ENCODE results near the gene VWA5B2.
A peak's percentile ranks its signal among the peaks of the same experiment; 100 is the strongest.

Gene VWA5B2

GRCh38 chr3:184218814-184219213 lies 10.6 kb upstream of the VWA5B2 start:
- intact Hi-C loops (cut with DNase I): no loop called here
- no peak for DNase-seq

DNA sequence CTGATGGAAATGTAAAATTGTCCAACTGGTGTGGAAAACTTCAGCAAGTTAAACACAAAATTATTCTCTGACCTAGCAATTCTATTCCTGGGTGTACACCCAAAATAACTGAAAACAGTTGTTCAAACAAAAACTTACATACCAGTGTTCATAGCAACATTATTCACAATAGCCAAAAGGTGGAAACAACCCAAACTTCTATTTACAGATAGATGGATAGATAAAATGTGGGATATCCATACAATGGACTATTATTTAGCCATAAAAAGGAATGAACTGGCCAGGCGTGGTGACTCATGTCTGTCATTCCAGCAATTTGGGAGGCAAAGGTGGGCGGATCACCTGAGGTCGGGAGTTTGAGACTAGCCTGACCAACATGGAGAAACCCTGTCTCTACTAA lies 6.9 kb upstream of the VWA5B2 start:
- DNase-seq: no peak
- intact Hi-C loops (cut with DNase I): no loop called here

GRCh38 chr3:184223946-184224345 lies 5.4 kb upstream of the VWA5B2 start:
- intact Hi-C loops (cut with DNase I): no loop called here
- DNase-seq: no peak

GRCh38 chr3:184227481-184227935 lies 1.9 kb upstream of the VWA5B2 start:
- peak in 2 of 10 donors; percentile 34 to 74 for DNase-seq
- intact Hi-C loops (cut with DNase I): no loop called here

- intact Hi-C loops (cut with DNase I): no loop called here
- peak in 2 of 10 donors; percentile 75 to 77 for DNase-seq
Observed at GRCh38 chr3:184228376-184229137, 828 bp upstream of the VWA5B2 start.

DNA sequence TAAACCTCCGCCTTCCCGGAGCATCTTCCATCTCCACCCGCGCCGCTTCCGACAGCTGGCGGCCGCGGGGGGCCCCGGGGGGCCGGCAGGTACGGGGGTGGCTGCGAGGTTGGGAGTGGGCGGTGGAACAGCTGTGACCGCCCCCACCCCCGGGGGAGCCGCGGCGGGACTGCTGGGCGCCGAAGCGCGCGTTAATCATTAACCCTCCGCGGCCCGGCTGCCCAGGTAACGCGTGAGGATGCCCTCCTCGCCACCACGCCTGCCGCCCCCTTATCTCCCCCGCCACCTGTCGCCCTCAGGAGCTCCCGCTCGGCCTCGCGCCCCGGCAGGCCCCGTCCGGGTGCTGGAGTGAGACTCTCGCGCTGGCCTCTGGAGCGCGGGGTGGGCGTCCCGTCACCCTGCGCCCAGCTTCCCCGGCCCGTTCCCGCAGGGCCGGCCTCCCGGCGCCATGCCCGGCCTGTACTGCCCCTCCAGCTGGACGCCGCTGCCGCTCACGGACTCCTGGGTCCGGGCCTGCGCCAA lies 757 bp downstream of the VWA5B2 start:
- peak in 1 of 10 donors; percentile 85 for DNase-seq
- intact Hi-C loops (cut with DNase I): no loop called here

DNA sequence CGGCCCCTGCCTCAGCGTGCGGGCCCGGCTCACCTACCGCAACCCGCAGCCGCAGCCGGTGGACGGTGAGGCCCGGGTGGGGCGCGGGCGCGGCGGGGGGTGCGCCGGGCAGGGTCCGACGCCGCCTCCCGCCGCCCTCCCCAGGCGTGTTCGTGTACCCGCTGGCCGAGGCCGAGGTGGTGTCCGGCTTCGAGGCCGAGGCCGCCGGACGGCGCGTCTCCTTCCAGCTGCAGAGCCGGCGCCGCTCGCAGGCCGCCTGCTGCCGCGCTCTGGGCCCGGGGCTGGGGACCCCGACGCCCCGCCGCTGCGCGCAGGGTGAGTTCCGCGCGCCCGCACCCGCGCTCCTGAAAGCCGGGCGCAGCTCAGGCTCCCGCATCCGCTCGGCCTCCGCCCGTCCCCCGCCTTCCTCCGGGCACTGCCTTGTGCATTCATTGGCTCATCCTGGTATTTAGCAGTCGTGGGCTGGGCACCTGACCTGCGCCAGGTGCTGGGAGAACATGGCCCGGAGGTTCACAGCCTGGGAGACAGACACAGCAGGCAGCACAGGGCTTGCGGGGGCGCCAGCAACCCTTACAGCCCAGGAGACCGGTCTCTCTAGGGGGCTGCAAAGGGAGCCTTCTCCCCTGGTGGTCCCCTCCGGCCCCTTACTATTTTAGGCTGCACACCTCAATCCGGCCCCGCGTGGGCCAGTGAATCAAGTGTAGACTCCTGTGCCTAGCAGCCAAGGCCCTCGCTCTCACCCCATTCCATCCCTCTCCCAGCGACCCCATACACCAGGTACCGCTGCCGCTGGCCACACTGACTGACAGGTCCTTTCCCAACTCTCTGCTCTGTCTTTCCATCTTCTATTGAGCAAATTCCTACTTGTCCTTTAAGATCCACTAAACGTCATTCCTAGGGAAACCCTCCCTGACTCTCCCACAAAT lies 1.5 kb downstream of the VWA5B2 start:
- intact Hi-C loops (cut with DNase I): no loop called here

DNA sequence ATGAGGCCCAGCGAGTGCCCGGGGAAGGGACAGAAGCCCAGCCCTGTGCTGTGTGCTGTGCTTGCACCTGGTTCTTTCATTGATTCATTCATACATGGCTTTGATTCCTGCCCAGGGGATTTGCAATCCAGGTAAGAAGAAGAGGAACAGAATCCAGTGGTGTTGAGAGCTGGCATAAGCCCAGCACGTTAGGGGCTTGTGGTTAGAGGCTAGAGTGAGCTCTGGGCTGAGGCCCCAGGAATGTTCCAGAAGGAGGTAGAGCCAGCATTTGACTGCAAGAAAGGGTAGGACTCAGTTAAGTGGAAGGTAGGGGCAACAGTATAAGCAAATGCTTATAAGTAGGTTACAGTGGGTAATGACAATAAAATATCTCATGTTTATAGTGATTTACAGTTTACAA lies 2.3 kb downstream of the VWA5B2 start:
- DNase-seq: no peak
- intact Hi-C loops (cut with DNase I): no loop called here

More for the DNA sequence above, 1.5 kb downstream of the VWA5B2 start:
- DNase-seq: peak in 4 of 10 donors; percentile 28 to 92 (median 65)

- intact Hi-C loops (cut with DNase I): no loop called here
- no peak for DNase-seq
Observed at GRCh38 chr3:184233127-184233843, 3.9 kb downstream of the VWA5B2 start.

DNA sequence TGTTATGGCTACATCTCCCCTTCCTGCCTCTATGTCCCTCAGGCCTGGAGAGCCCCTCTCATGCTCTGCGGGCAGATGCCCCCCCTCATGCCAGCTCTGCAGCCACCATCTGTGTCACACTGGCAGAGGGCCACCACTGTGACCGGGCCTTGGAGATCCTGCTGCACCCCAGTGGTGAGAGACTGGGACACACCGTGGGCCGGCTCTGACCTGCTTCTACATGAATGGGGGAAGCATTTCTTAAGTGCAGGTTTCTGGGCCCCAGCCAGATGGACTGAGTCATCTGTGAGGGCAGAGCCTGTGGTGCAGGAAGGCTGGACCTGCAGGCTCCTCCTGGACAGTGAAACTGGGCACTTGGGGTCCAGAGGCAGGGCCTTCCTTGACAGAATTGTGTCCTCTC lies 4.8 kb downstream of the VWA5B2 start:
- peak; percentile 50 to 95 (median 66) for DNase-seq
- intact Hi-C loops (cut with DNase I): no loop called here

GRCh38 chr3:184234671-184235380 lies 5.4 kb downstream of the VWA5B2 start:
- intact Hi-C loops (cut with DNase I): no loop called here
- DNase-seq: peak in 1 of 10 donors; percentile 56

DNA sequence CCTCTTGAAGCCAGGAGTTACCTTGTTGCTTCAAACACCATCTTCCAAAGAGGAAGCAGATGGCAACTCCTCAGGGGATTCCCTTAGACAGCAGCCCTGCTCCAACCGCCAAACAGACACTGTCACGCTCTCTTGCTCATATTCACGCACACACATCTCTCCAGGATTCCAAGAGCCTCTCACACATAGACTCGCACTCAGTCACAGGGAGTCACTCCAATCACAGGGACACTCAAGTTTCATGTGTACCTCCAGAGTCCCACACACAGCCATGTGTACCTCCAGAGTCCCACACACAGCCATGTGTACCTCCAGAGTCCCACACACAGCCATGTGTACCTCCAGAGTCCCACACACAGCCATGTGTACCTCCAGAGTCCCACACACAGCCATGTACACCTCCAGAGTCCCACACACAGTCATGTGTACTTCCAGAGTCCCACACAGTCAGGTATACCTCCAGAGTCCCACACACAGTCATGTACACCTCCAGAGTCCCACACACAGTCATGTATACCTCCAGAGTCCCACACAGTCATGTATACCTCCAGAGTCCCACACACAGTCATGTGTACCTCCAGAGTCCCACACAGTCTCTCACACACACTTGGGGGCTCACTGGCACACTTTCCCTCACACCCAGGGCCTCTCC lies 6.1 kb downstream of the VWA5B2 start:
- intact Hi-C loops (cut with DNase I): no loop called here
- DNase-seq: no peak

GRCh38 chr3:184236033-184236410 lies 6.6 kb downstream of the VWA5B2 start:
- DNase-seq: no peak
- intact Hi-C loops (cut with DNase I): no loop called here

DNA sequence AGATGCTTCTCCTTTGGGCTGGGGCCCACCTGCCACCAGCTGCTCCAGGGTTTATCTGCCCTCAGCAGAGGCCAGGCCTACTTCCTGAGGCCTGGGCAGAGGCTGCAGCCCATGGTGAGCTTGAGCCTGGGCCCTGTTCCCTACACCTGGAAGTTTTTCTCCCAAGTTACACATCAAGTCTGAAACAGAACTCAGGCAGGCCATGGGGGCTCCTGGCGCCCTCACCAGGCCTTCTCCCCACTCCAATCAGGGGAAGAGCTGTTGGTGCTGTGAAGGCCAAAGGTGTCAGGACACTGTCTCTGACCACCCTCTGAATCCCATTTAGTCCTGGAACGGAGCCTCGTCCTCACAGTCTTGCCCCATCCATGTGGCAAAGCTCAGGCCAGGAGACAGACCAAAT lies 7.3 kb downstream of the VWA5B2 start:
- intact Hi-C loops (cut with DNase I): no loop called here
- DNase-seq: no peak

DNA sequence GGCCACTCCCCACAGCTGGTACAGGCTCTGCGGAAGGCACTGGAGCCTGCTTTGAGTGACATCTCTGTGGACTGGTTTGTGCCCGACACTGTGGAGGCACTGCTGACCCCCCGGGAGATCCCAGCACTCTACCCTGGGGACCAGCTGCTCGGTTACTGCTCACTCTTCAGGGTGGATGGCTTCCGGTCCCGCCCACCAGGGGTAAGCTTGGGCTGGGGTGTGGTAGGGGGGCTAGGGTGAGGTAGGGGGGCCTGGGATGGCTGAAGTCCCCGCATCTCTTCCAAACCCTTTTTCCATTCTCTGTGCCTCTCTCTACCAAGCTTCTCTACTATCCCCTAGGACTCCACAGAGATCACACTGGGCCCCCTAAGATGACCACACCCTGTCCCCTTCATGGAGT lies 7.8 kb downstream of the VWA5B2 start:
- DNase-seq: no peak
- intact Hi-C loops (cut with DNase I): no loop called here

GRCh38 chr3:184237807-184238206 lies 8.4 kb downstream of the VWA5B2 start:
- no peak for DNase-seq
- intact Hi-C loops (cut with DNase I): no loop called here

DNA sequence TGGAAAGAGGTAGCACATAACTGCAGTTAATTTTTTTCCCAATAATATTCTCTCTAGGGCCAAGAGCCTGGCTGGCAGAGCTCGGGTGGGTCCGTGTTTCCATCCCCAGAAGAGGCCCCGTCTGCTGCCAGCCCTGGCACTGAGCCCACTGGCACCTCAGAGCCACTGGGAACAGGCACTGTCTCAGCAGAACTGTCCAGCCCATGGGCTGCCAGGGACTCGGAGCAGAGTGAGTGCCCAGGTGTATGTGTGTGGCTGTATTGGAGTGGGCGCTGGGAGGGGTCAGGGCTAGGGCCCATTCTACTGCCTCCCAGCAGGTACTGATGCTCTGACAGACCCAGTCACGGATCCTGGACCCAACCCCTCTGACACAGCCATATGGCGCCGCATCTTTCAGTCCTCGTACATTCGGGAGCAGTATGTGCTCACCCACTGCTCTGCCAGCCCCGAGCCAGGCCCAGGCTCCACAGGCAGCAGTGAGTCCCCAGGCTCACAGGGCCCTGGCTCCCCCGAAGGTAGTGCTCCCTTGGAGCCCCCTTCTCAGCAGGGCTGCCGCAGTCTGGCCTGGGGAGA lies 8.9 kb downstream of the VWA5B2 start:
- intact Hi-C loops (cut with DNase I): no loop called here
- peak in 1 of 10 donors; percentile 58 for DNase-seq

GRCh38 chr3:184239221-184239620 lies 9.8 kb downstream of the VWA5B2 start:
- peak in 1 of 10 donors; percentile 51 for DNase-seq
- intact Hi-C loops (cut with DNase I): no loop called here

- intact Hi-C loops (cut with DNase I): loop anchor here (10.0 kb wide), 1 partner anchor 105 kb away; the partner anchor contains the start of gene EIF2B5
- peak in 2 of 10 donors; percentile 53 to 59 for DNase-seq
Observed at GRCh38 chr3:184239708-184240107, 10.3 kb downstream of the VWA5B2 start.
